ENCODE data around the gene GGTA1.
"Not testable (repeated sequence)": the region's sequence is repeated elsewhere in the genome, so short reads cannot be mapped to it uniquely, and the experiment has no call there.

GGTA1 gene

DNA sequence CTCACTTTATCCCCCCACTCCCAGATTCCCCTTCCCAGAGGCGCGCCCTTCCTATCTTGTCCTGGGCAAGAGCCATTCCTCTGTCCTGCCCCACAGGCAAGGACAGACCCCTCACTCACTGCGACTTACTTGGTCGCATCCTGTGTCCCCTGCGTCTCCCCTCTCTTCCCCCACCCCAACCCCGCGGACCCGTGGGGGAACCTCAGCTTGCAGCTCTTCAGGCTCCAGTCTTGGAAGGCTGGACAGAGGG is 542 bp downstream of the GGTA1 start:
- no peak for DNase-seq (ENCODE audit: low spot score)

DNA sequence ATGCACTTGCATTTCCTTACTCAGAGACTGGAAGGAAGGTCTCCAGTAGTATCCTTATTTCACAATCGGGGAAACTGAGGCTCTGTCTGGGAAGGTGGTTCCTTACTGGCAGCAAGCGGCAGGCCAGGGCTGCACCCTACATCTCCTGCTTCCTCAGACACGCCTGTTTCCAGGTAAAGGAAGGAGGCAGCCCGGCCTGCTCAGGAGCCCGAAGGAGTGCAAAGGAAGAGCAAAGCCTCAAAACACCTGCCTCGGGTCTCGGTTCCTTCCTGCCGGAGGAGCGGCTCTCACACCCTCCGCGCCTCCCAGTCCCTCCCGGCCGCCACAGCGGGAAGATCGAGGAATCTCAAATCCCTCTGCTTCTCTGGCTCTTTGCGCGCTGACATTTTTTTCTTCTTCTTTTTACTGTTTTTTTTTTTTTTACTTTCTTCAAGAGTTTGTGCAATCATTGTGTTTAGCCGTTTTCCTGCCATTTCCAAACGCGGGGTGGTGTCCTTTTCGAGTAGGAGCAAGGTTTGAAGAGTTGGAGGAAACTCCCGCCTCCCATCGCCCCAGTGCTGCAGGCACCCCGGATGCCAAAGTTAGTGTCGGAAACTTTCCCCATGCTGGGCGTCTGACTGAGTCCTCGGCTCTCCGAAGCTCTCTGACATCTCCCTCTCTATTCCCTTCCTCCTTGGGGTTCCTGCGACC is 1.0 kb downstream of the GGTA1 start:
- DNase-seq (ENCODE audit: low spot score), result peak; percentile 64

DNA sequence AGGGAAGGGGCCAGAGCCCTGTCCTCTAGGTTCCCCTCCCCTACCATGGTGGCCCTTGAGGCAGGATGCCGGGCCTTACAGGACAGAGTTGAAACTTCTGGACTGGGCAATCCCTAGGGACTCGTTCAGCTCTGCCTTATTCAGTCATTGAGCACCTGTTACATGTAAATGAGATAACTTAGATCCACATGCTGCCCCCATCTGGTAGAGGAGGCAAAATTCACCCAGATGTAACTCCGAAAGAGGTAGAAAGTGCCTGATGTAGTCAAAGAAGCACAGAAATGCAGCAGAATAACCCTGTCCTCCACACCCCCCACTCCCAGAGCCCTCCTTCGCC is 1.5 kb downstream of the GGTA1 start:
- peak; percentile 75 for DNase-seq (ENCODE audit: low spot score)

DNA sequence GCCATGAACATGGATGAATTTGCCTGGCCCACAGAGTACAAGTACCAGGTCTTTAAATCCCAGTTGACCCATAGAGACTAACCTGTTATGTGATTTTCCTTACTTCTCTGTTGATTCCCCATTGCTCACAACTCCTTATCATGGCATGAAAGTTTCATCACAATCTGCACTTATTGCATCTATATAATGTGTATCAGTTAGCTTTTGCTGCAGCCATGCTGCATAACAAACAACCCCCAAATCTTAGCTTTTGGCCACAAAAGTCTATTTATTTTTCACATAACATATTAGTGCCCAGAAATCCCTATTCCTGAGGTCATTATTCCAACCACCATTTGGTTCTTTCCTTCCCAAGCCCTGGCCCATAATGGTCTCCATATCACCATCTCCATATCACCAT is 3.7 kb downstream of the GGTA1 start:
- DNase-seq (ENCODE audit: low spot score), result no peak

DNA sequence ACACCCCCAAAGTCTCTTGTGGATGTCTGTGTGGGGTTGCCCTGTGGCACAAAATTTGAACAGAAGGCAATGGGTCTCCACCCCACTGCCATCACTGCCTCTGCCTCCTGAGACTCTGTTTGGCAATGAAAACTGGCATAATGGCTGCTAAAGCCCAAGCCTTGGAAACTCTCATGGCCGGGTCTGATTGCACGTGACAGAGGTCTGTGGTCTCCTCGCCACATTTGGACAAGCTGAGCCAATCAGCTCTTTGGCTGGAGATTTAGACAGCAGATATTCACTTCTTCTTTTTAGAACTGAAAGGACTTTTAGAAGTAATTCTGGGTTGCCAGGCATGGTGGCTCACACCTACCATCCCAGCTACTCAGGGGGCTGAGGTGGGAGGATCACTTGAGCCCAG is 5.5 kb downstream of the GGTA1 start:
- no peak for DNase-seq (ENCODE audit: low spot score)

DNA sequence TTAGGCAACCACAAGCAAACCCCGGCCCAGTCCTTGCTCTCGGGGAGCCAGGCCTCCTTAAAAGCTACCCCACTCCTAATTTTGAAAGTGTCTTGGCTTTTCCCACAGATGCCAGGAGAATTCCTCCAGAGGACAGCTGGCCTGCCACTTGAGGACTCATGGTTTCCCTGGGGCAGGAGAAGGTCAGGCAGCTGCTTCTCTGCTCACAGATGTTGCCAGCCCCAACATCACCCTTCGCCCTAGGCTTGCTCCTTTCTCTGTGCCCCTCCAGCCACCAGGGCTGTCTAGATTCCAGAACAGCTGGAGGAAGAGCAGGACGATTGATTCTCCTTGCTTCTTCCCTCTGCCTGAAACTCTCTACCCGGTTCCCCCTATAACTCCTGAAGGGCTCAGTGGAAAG is 8.5 kb downstream of the GGTA1 start:
- DNase-seq (ENCODE audit: low spot score), result no peak

DNA sequence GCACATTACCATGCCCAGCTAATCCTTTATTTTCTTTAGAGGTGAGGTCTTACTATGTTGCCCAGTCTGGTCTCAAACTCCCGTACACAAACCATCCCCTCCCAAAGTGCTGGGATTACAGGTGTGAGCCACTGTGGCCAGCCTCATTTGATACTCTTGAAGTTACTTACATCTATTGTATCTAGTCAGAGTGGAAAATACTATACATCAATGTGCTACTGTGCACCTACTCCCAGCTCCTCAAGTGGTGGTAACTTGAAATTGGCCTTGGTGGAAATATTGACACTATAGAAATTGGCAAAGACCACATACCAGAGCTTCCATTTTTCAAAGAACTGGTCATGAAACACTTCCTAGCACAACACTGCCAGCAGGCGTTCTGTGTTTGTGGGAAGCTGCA is 10.3 kb downstream of the GGTA1 start:
- DNase-seq (ENCODE audit: low spot score), result no peak

DNA sequence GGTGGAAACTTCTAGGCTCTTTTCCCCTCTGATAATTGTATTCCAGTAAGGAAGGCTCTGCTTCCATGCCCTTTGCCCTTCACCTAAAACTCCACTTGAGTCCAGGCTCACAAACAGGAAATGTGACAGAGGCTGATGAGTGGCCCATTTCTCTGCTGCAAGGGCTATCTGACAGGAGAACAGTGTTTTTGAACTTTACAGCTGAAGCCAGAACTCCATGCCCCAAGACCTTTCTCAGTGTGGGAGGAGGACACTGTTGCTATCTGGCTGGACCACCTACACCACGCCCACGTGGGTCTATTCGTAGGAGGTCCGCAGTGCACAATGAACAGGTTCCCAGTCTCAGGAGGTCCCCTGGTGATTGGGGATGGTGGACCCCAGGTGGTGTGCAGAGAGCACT is 13.6 kb downstream of the GGTA1 start:
- no peak for DNase-seq (ENCODE audit: low spot score)

DNA sequence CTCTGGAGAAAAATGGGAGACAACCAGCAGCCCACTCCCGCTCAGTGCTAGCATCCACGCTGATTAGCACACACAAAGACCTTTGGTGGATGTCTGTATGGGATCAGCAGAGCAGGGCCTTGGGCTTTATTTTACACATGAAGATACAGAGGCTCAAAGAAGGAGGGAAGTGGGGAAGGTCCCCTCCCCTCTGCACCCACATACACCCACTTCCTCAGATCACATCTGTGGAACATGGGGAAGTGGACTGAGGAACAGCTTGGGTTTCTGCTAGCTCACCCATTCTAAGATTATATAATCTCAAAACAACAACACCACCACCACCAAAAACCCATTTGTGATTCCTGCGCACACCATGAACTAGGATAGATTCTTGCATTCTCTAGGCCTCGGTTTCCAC is 14.0 kb downstream of the GGTA1 start:
- DNase-seq (ENCODE audit: low spot score), result no peak

DNA sequence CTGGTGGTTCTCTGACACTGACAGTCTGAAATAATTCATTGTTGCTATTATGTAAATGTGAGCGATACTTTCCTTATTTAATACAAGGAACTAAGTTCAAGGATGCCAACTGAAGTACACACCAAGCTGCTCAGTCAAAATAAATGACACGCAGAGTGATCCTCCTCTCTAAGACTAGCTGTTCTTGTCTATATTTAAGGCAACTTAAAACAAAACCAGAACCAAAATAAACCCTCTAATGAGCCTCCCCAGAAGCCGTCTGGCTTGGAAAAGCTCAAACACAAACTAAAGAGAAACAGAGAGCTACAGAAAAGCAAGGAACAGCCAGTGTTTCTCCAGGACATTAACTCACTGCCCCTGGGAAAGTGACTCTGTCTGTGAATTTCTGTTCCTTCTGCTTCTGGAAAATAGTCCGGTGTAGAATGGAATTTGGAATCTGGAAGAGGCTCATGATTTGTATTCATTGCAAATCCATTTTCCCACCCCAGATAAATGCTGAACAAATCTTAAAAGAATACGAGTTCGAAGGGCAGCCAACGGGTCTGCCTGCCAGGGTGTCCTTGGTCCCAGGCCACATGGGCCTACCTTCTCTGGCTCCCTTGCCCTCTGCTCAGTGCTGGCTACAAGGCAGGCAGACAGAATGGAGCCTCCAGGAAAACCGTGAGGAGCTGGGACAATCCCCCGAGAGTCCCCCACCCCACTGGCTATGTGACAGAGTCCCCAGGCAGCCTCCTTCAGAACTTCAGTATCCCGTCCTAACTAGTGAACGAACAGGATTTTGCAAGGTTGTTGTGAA is 14.8 kb downstream of the GGTA1 start:
- DNase-seq (ENCODE audit: low spot score), result no peak

DNA sequence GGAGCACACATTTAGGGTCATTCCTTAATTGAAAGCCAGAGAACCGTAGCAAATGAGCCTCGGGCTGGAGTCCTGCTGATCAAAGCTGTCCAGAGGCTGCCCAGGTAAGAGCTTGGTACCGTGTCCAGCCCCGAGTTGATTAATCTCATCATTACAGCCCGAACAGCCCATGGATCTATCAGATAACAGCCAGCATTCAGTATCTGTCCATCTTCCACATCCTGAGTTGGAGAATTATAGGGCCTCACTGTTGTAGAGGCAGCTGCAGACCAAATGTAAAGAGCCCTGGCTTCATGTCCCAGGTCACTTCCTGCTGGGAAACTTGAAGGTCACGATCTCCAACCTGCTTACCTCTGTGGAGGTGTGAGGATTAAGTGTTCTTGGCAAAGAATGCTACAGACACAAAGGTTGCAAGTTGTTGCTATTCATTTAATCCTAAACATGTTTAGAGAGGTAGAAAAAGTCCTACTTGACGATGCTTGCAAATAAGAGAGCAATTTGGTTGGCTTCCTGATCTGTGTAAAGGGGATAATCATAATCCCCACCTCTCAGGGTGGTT is 16.1 kb downstream of the GGTA1 start:
- no peak for DNase-seq (ENCODE audit: low spot score)

DNA sequence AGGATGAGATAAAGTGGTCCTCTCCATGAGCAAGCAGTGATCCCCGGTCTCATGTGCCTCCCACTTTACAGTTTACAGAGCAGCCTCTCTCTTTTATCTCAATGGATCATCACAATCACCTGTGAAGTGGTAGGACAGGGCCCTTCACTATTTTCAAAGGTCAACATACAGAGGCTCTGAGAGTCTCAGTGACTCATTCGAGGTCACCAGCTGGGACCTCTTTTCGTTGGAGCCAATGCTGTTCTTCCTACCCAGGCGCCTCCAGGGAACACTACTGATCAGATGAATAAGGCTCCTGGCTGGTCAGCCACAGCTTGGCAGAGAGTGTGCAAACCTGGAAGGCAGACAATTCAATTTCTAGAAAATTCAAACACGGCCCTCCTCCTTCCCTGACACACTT is 16.6 kb downstream of the GGTA1 start:
- DNase-seq (ENCODE audit: low spot score), result no peak

DNA sequence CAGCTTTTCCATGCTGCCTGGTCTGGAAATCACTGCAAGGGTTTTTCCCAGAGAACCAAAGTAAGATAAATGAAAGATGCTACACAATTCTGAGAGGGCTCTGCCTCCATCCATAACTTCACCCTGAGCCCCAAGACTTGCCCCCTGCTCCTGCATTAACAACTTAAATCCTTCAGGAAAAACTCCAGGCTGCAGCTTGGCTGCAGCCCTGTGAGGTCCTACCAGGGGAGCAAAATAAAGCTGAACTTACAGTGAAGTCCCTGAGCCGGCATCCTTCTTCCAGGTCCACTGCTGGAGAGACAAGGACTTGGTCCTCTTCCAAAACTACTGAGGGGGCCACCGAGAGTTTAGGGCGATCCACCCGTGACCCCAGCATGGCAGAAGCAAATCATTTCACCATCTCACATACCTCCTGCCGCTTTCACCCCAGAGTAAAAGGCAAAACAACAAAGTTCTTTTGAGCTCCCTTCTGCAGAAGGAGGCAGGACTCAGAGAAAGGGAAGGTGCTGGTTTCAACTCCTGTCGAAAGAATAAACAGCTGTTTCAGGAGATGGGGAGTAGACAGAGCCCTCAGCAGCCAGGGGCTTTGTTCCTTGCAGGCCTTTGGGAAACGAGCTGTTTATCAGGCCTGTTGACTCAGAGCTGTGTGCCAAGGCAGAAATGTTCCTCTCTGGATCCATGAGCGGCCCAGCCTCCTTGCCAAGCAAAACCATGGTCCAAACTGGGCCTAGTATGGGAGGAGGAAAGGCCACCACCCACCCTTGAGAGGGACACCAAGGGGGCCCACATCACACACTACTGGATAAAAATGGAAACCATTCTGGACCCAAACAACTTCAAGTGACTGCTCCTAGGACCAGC is 20.6 kb downstream of the GGTA1 start:
- DNase-seq (ENCODE audit: low spot score), result no peak

DNA sequence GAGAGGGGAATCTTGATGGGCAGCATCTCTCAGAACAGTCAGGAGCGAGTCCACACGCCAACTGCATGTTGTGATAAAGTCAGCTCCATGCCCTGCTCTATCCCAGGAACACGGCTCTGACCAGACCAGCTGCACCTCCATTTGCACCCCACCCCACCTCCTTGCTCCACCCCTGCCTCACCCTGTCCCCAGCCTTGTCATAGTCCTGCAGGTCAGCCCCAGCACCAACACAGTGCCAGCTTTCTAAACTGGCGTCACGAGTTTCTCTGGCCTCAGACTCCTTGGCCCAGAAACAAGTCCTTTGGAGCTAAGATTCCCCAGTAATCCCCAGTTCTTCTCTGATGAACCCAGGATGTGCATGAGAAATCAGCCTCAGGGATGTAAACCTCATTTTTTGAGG is 23.5 kb downstream of the GGTA1 start:
- no peak for DNase-seq (ENCODE audit: low spot score)

DNA sequence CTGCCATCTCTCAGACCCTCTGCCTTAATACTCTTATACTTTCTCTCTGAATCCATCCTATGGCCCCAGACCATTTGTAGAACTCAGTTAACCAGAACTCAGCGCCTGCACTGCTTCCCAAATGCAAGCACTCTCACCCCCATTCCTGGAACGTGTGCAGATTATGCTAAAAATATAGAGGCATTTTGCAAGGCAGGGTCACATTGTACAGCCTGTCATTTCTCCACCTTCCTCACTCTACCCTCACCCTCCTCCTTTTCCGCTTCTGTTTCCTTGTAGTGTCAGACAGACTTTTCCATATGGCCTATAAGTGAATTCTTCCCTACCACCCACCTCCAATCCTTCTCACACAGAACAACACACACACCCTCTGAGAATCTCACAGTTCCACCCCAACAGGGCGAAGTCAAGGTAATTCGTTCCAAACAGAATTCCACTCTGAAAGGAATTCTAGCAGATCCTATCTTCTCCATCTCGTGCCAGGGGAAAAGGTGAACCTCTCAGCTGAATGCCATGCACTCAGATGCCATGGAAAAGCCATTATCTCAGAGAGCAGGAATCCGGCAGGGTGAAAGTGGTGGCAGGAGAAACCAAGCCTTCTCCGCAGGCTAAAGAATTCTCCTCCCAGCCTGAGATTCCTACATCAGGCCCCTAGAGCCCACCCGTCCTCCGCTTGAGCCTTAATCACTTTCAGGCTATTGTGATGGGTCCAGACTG is 25.3 kb downstream of the GGTA1 start:
- no peak for DNase-seq (ENCODE audit: low spot score)

DNA sequence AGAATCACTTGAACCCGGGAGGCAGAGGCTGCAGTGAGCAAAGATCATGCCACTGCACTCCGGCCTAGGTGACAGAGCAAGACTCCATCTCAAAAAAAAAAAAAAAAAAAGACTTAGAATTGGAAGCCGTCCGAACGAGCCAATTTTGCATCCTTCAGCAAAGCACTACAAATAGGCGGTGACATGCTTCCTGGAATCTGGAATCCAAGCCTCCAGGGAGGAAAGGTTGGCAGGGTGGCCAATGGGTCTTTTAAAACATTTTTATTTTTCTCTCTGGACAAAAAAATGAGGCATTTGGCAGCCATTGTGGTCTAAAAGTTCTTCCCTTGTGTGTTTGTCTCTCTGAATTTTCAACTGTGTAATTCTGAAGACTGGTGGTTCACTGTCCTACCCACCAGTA is 26.4 kb downstream of the GGTA1 start:
- DNase-seq (ENCODE audit: low spot score), result no peak

DNA sequence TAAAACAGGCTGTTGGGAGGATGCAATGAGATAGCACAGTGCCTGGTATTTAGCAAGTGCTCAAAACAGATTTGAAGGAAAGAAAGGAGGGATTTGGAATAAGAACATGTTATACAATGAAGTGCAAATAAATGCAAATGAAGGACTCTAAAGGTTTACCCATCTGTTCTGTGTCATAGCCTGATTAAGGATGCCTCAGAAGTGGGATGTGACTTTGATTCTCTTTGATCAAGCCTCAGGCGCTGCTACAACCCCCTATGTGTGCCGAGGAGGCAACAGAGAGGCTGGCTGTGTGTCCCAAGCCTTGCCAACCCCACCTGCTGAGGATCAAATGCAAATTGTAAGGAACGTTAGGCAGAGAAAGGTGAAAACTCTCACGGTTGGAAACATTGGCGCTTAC is 27.2 kb downstream of the GGTA1 start:
- DNase-seq (ENCODE audit: low spot score), result no peak

DNA sequence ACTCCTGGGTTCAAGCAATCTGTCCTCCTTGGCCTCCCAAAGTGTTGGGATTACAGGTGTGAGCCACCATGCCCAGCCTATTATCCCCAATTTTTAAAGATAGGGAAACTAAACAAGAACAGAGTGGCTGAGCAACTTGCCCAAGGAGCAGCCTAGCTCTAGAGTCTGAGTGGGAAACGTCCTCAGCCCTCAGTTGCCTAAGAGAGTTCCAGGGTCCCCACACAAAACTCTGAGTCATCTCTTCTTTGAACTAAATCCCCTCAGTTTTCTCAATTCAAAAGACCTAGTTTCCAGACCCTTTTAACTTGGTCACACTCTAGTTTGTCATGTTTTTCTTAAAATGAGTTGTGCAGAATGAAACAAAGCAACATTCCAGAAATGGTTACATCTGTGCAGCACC is 33.5 kb downstream of the GGTA1 start:
- no peak for DNase-seq (ENCODE audit: low spot score)

DNA sequence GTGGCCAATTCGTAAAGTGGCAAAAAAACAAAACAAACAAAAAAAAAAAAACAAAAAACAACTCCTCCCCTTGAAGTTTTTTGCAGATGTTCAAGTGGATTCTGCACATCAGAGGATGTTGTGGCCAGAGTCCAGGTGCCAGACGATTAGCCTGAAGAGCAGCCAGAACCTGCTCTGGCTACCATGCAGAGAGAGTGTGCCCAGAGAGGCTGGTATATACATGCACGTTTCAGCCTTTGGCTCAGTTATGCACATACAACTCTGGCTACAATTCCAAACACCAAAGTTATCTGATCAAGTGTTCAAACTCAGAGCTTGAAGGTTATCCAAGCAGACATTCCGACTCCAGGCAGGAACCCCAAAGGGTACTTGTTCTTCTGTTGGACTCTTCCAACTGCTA is 34.7 kb downstream of the GGTA1 start:
- DNase-seq (ENCODE audit: low spot score), result no peak

DNA sequence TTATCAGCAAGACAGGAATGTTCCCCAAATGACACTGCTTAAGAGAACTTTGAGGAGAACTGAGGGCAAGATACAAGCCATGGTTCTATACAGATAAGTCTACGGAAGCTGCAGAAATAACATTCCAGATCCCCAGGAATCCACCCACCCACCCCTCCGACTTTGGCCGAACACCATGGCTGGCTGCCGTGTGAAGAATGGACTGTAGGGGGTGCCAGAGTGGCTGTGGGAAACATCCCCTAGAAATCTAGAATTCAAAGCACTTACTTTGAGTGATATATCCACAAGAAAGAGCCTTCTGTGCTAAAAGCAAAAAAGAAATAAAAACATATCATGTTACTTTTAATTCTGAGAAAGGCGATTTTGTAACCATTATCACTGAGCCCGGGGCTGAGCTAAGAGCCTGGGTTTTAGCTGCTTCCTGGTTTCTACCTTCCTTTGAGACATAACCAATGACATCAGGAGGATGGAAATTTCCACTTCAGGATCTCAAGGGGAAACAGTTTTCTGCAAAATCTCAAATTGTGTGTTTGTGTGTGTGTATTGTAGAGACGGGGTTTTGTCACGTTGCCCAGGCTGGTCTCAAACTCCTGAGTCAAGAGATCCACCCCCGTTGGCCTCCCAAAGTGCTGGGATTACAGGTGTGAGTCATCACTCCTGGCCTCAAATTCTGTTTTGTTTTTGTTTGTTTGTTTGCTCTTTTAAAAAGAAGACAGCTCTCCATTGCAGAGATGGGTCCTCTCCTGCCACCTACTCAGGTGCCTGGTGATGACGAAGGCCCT is 36.4 kb downstream of the GGTA1 start:
- DNase-seq (ENCODE audit: low spot score), result peak; percentile 66

DNA sequence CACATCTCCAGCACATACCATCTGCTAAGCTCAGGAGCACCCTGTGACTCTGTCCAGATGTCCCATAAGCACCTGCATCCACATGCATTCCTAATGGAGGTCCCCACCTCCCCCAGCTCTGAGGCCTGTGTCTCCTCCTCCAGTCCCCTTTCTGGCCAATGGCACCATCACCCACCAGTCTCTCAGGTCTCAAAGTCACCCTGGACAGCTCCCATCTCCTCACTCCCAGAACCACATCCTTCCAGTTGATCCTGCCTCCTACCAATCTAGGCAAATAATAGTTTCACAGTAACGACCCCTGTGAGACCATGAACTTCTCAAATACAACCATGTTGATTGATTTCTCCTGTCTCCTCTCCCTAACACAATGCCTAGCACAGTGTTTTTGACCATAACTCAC is 40.1 kb downstream of the GGTA1 start:
- DNase-seq (ENCODE audit: low spot score), result no peak

DNA sequence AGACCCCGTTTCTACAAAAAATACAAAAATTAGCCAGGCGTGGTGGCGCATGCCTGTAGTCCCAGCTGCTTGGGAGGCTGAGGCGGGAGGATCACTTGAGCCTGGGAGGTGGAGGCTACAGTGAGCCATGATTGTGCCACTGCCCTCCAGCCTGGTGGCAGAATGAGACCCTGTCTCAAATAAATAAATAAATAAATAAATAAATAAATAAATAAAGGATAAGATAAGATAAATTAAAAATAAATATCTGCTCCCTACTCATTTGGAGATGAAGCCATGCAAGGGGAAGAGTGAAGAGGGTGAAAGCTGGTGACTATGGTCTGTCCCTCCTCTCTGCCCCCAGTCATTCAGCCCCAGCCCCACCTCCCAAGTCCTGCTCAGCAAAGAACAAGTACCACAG is 41.2 kb downstream of the GGTA1 start:
- DNase-seq (ENCODE audit: low spot score), result not testable (repeated sequence)
